H7 (cell line): ENCODE results near the gene FIBCD1. TPM values are rescaled to one million over a fixed set of nuclear protein-coding genes. Genes with fewer than 3 reads are reported as not detected.

Experiments used
- DNase-seq: peaks from one replicate; pipeline ENCODE4 v3.0.0; 2012
- H3K27me3 ChIP-seq: 2 replicates; pipeline ENCODE4 v1.6.0; 2011; ENCODE audit warnings: mild to moderate bottlenecking, low read length; ENCODE audit not compliant: control insufficient read depth, insufficient read depth
- H3K36me3 ChIP-seq: replicated peaks from 2 replicates; pipeline ENCODE4 v1.5.1; 2011; ENCODE audit warnings: low read length; ENCODE audit not compliant: control insufficient read depth, insufficient read depth
- H3K4me3 ChIP-seq: 2 replicates; pipeline ENCODE4 v1.5.1; 2011; ENCODE audit warnings: low read depth, mild to moderate bottlenecking, control low read depth, low read length, moderate library complexity; ENCODE audit not compliant: insufficient read depth
- total RNA-seq: library from RNA; depleted of rRNA; stranded (reverse); fragments of >200 nt; shearing (Covaris generic); gene quantifications from 2 replicates; pipeline ENCODE4 v1.2.3, GENCODE V29; 2014

The FIBCD1 gene
- total RNA-seq, 1 experiment from 2014 or later, result 6.2 TPM

- Histone ChIP-seq H3K36me3 (no peaks in the 10 kb centered on the region), H3K27me3 (no peaks in the 10 kb centered on the region), H3K4me3 (no peak overlapping the region)
- no peak for DNase-seq
Observed at GRCh38 chr9:130980526-130980925, 41.5 kb upstream of the FIBCD1 start.

GRCh38 chr9:130979591-130980385 is 40.7 kb upstream of the FIBCD1 start:
- no peak overlapping the region for H3K4me3 ChIP-seq
- DNase-seq, result no peak
- no peaks in the 10 kb centered on the region for H3K27me3 ChIP-seq
- H3K36me3 ChIP-seq, result no peaks in the 10 kb centered on the region

GRCh38 chr9:130977811-130978221 is 38.8 kb upstream of the FIBCD1 start:
- H3K27me3 ChIP-seq, result no peaks in the 10 kb centered on the region
- DNase-seq, result no peak
- H3K36me3 ChIP-seq, result no peaks in the 10 kb centered on the region
- no peak overlapping the region for H3K4me3 ChIP-seq

GRCh38 chr9:130975932-130976841 is 37.1 kb upstream of the FIBCD1 start:
- Histone ChIP-seq H3K36me3 (no peaks in the 10 kb centered on the region), H3K4me3 (no peak overlapping the region), H3K27me3 (no peaks in the 10 kb centered on the region)
- DNase-seq, result peak; percentile 39

GRCh38 chr9:130975156-130975555 is 36.1 kb upstream of the FIBCD1 start:
- Histone ChIP-seq H3K27me3 (no peaks in the 10 kb centered on the region), H3K4me3 (no peak overlapping the region), H3K36me3 (no peaks in the 10 kb centered on the region)
- DNase-seq, result no peak

GRCh38 chr9:130974697-130975096 is 35.6 kb upstream of the FIBCD1 start:
- no peak overlapping the region for H3K4me3 ChIP-seq

GRCh38 chr9:130973686-130974281 is 34.7 kb upstream of the FIBCD1 start:
- Histone ChIP-seq H3K27me3 (no peaks in the 10 kb centered on the region), H3K4me3 (no peak overlapping the region), H3K36me3 (no peaks in the 10 kb centered on the region)
- peak; percentile 66 for DNase-seq

More at GRCh38 chr9:130974697-130975096, 35.6 kb upstream of the FIBCD1 start:
- H3K27me3 ChIP-seq, result no peaks in the 10 kb centered on the region
- no peaks in the 10 kb centered on the region for H3K36me3 ChIP-seq
- DNase-seq, result peak; percentile 20

GRCh38 chr9:130972957-130973685 is 34.1 kb upstream of the FIBCD1 start:
- no peak overlapping the region for H3K4me3 ChIP-seq
- H3K36me3 ChIP-seq, result no peaks in the 10 kb centered on the region
- DNase-seq, result peak; percentile 70
- H3K27me3 ChIP-seq, result no peaks in the 10 kb centered on the region

- H3K27me3 ChIP-seq, result no peaks in the 10 kb centered on the region
Observed at GRCh38 chr9:130972277-130972956, 33.4 kb upstream of the FIBCD1 start.

GRCh38 chr9:130971294-130971849 is 32.3 kb upstream of the FIBCD1 start:
- no peaks in the 10 kb centered on the region for H3K36me3 ChIP-seq
- peak; percentile 60 for DNase-seq
- H3K4me3 ChIP-seq, result no peak overlapping the region
- H3K27me3 ChIP-seq, result no peaks in the 10 kb centered on the region

More at GRCh38 chr9:130972277-130972956, 33.4 kb upstream of the FIBCD1 start:
- no peak overlapping the region for H3K4me3 ChIP-seq
- DNase-seq, result no peak
- H3K36me3 ChIP-seq, result no peaks in the 10 kb centered on the region

- no peak for DNase-seq
- Histone ChIP-seq H3K4me3 (no peak overlapping the region), H3K36me3 (no peaks in the 10 kb centered on the region), H3K27me3 (no peaks in the 10 kb centered on the region)
Observed at GRCh38 chr9:130970855-130971254, 31.8 kb upstream of the FIBCD1 start.

- Histone ChIP-seq H3K36me3 (no peaks in the 10 kb centered on the region), H3K27me3 (no peaks in the 10 kb centered on the region)
- DNase-seq, result peak; percentile 62
Observed at GRCh38 chr9:130970052-130970451, 31.0 kb upstream of the FIBCD1 start.

GRCh38 chr9:130965680-130966079 is 26.6 kb upstream of the FIBCD1 start:
- Histone ChIP-seq H3K4me3 (no peak overlapping the region), H3K27me3 (no peaks in the 10 kb centered on the region), H3K36me3 (no peaks in the 10 kb centered on the region)
- DNase-seq, result no peak

More at GRCh38 chr9:130970052-130970451, 31.0 kb upstream of the FIBCD1 start:
- no peak overlapping the region for H3K4me3 ChIP-seq
